Measurements from ENCODE around the gene WDR37. TPM values are rescaled to one million over a fixed set of nuclear protein-coding genes. Genes with fewer than 3 reads are reported as not detected.

The WDR37 gene
- polyA plus RNA-seq, 1 of the 3 experiments (the other 2 are of a cell fraction), result 11.9 TPM

DNA sequence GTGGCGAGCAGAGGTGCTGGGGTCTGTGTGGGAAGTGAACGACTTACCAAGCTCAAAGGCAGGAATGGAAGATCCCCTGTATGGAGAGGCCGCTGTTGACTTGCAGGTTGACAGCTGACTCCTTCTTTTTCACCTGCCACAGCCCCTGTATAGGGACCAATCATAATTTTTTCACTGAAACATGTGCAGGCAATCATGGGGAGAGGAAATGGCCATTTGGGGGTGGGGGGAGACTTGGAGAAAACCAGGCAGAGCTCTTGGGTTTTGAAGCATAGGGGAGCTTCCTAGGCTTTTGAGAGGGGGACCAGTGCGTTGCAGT lies 101.4 kb downstream of the WDR37 start:
- Histone ChIP-seq H3K79me2 (ENCODE audit: insufficient read depth) (no peaks in the 10 kb centered on the region), H3K9me2 (no peaks in the 10 kb centered on the region), H4K20me1 (ENCODE audit: insufficient read depth) (no peaks in the 10 kb centered on the region), H2AFZ (ENCODE audit: low read depth) (no peak overlapping the region), H3K27ac (ENCODE audit: low read depth in 2 of 2, low read length in 1 of 2) (no peak overlapping the region), H3K9ac (no peak overlapping the region), H3K9me3 (no peaks in the 10 kb centered on the region), H3K4me1 (ENCODE audit: control insufficient read depth in 1 of 2, insufficient read depth in 2 of 2, low read depth in 1 of 2, low read length in 1 of 2) (peaks cover 0 to 7% of the 10 kb centered on the region in 2 experiments; a peak in 1 of 4 replicates), H3K36me3 (replicated peaks in 1 of 2; ENCODE audit: control insufficient read depth in 1 of 2, insufficient read depth in 2 of 2, low read length in 1 of 2) (no peaks in the 10 kb centered on the region), H3K27me3 (ENCODE audit: insufficient read depth) (no peaks in the 10 kb centered on the region), H3K4me2 (no peak overlapping the region), H3F3A (replicated peaks; ENCODE audit: insufficient read depth) (no peaks in the 10 kb centered on the region), H3K4me3 (ENCODE audit: low read depth in 2 of 2, low read length in 1 of 2) (no peak overlapping the region)
- no peak for DNase-seq
- CTCF ChIA-PET, result no interaction called here
- POLR2A ChIA-PET, result no interaction called here
- TF ChIP-seq, protein P1, sequence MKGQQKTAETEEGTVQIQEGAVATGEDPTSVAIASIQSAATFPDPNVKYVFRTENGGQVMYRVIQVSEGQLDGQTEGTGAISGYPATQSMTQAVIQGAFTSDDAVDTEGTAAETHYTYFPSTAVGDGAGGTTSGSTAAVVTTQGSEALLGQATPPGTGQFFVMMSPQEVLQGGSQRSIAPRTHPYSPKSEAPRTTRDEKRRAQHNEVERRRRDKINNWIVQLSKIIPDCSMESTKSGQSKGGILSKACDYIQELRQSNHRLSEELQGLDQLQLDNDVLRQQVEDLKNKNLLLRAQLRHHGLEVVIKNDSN (IDR thresholded peaks at IDR 0.05; ENCODE audit: borderline replicate concordance, low read depth), result no peak
- no peak for TF ChIP-seq RFX5 (IDR thresholded peaks at IDR 0.05; ENCODE audit: low read length)
- TF ChIP-seq, protein P2, sequence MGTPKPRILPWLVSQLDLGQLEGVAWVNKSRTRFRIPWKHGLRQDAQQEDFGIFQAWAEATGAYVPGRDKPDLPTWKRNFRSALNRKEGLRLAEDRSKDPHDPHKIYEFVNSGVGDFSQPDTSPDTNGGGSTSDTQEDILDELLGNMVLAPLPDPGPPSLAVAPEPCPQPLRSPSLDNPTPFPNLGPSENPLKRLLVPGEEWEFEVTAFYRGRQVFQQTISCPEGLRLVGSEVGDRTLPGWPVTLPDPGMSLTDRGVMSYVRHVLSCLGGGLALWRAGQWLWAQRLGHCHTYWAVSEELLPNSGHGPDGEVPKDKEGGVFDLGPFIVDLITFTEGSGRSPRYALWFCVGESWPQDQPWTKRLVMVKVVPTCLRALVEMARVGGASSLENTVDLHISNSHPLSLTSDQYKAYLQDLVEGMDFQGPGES (IDR thresholded peaks at IDR 0.05; ENCODE audit: low read depth, low read length), result no peak
- TF ChIP-seq TCF12 (IDR thresholded peaks at IDR 0.05), result no peak
- no peak for TF ChIP-seq ELF1 (IDR thresholded peaks at IDR 0.05)
- TF ChIP-seq EP300 (IDR thresholded peaks at IDR 0.05; ENCODE audit: borderline replicate concordance in 1 of 2, low read depth in 1 of 2, low read length in 1 of 2), result no peak
- TF ChIP-seq SIN3A (IDR thresholded peaks at IDR 0.05; ENCODE audit: borderline replicate concordance, low read depth, low read length), result no peak
- TF ChIP-seq MEF2A (IDR thresholded peaks at IDR 0.05; ENCODE audit: borderline replicate concordance, low read depth), result no peak
- TF ChIP-seq SMC3 (IDR thresholded peaks at IDR 0.05; ENCODE audit: low read depth, low read length), result no peak
- no peak for TF ChIP-seq RAD21 (IDR thresholded peaks at IDR 0.05; ENCODE audit: low read length)
- TF ChIP-seq EZH2phosphoT487 (IDR thresholded peaks at IDR 0.05; ENCODE audit: borderline replicate concordance, low read depth), result no peak
- no peak for TF ChIP-seq MXI1 (IDR thresholded peaks at IDR 0.05; ENCODE audit: low read depth, low read length)
- 30% methylated on average over 4 of the region's 4 CpGs for WGBS (ENCODE audit: low lambda C conversion rate)

DNA sequence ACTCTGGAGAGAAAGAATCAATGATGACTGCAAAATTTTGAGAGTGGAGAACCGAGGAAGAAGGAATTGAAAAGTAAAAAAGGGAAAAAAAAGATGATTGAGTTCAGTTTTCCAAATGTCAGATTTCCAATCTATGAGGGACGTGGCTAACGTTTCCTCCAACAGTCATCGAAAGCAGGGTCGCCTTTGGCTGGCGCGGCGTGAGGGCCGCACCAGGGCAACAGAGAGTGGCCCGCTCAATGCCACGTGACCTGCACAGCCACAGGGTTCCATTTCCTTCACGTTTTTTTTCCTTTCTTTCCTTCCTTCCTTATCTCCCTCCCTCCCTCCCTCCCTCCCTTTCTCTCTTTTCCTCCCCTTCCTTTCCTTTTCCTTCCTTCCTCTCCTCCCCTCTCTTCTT lies 101.9 kb downstream of the WDR37 start:
- Histone ChIP-seq H3K79me2 (ENCODE audit: insufficient read depth) (no peaks in the 10 kb centered on the region), H3K9me2 (no peaks in the 10 kb centered on the region), H3F3A (replicated peaks; ENCODE audit: insufficient read depth) (no peaks in the 10 kb centered on the region), H3K27ac (ENCODE audit: low read depth in 2 of 2, low read length in 1 of 2) (no peak overlapping the region), H3K4me2 (no peak overlapping the region), H4K20me1 (ENCODE audit: insufficient read depth) (no peaks in the 10 kb centered on the region), H3K9me3 (no peaks in the 10 kb centered on the region), H2AFZ (ENCODE audit: low read depth) (no peak overlapping the region), H3K9ac (no peak overlapping the region), H3K36me3 (replicated peaks in 1 of 2; ENCODE audit: control insufficient read depth in 1 of 2, insufficient read depth in 2 of 2, low read length in 1 of 2) (no peaks in the 10 kb centered on the region), H3K27me3 (ENCODE audit: insufficient read depth) (no peaks in the 10 kb centered on the region), H3K4me3 (ENCODE audit: low read depth in 2 of 2, low read length in 1 of 2) (no peak overlapping the region), H3K4me1 (ENCODE audit: control insufficient read depth in 1 of 2, insufficient read depth in 2 of 2, low read depth in 1 of 2, low read length in 1 of 2) (peaks cover 0 to 7% of the 10 kb centered on the region in 2 experiments; a peak in 1 of 4 replicates)
- ChIA-PET CTCF (no interaction called here), POLR2A (no interaction called here)
- DNase-seq, result no peak
- 48% methylated on average over 12 of the region's 12 CpGs for WGBS (ENCODE audit: low lambda C conversion rate)
- TF ChIP-seq, protein P3, sequence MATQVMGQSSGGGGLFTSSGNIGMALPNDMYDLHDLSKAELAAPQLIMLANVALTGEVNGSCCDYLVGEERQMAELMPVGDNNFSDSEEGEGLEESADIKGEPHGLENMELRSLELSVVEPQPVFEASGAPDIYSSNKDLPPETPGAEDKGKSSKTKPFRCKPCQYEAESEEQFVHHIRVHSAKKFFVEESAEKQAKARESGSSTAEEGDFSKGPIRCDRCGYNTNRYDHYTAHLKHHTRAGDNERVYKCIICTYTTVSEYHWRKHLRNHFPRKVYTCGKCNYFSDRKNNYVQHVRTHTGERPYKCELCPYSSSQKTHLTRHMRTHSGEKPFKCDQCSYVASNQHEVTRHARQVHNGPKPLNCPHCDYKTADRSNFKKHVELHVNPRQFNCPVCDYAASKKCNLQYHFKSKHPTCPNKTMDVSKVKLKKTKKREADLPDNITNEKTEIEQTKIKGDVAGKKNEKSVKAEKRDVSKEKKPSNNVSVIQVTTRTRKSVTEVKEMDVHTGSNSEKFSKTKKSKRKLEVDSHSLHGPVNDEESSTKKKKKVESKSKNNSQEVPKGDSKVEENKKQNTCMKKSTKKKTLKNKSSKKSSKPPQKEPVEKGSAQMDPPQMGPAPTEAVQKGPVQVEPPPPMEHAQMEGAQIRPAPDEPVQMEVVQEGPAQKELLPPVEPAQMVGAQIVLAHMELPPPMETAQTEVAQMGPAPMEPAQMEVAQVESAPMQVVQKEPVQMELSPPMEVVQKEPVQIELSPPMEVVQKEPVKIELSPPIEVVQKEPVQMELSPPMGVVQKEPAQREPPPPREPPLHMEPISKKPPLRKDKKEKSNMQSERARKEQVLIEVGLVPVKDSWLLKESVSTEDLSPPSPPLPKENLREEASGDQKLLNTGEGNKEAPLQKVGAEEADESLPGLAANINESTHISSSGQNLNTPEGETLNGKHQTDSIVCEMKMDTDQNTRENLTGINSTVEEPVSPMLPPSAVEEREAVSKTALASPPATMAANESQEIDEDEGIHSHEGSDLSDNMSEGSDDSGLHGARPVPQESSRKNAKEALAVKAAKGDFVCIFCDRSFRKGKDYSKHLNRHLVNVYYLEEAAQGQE (IDR thresholded peaks at IDR 0.05; ENCODE audit: low read depth, low read length), result no peak
- TF ChIP-seq RXRA (IDR thresholded peaks at IDR 0.05; ENCODE audit: borderline replicate concordance, low read depth) (no peak), SMC3 (IDR thresholded peaks at IDR 0.05; ENCODE audit: low read depth, low read length) (no peak), POLR2AphosphoS5 (IDR thresholded peaks at IDR 0.05; ENCODE audit: low read depth, low read length) (no peak), MEF2A (IDR thresholded peaks at IDR 0.05; ENCODE audit: borderline replicate concordance, low read depth) (no peak), ELF1 (IDR thresholded peaks at IDR 0.05) (no peak), JUND (IDR thresholded peaks at IDR 0.05) (no peak), SIN3A (IDR thresholded peaks at IDR 0.05; ENCODE audit: borderline replicate concordance, low read depth, low read length) (no peak), RFX5 (IDR thresholded peaks at IDR 0.05; ENCODE audit: low read length) (no peak), GABPA (IDR thresholded peaks at IDR 0.05; ENCODE audit: low read depth) (no peak), CHD2 (IDR thresholded peaks at IDR 0.05; ENCODE audit: low read length, partially characterized antibody) (no peak), GATA2 (CRISPR knock-in tag; IDR thresholded peaks at IDR 0.05) (no peak), EP300 (IDR thresholded peaks at IDR 0.05; ENCODE audit: borderline replicate concordance in 1 of 2, low read depth in 1 of 2, low read length in 1 of 2) (no peak)
- TF ChIP-seq, protein P4, sequence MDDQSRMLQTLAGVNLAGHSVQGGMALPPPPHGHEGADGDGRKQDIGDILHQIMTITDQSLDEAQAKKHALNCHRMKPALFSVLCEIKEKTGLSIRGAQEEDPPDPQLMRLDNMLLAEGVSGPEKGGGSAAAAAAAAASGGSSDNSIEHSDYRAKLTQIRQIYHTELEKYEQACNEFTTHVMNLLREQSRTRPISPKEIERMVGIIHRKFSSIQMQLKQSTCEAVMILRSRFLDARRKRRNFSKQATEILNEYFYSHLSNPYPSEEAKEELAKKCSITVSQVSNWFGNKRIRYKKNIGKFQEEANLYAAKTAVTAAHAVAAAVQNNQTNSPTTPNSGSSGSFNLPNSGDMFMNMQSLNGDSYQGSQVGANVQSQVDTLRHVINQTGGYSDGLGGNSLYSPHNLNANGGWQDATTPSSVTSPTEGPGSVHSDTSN (IDR thresholded peaks at IDR 0.05), result no peak
- TF ChIP-seq, protein P2 (IDR thresholded peaks at IDR 0.05; ENCODE audit: low read depth, low read length), result no peak
- TF ChIP-seq, protein P5, sequence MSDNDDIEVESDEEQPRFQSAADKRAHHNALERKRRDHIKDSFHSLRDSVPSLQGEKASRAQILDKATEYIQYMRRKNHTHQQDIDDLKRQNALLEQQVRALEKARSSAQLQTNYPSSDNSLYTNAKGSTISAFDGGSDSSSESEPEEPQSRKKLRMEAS (IDR thresholded peaks at IDR 0.05; ENCODE audit: low read depth), result no peak
